ENCODE data around the gene DOCK1.

The DOCK1 gene

DNA sequence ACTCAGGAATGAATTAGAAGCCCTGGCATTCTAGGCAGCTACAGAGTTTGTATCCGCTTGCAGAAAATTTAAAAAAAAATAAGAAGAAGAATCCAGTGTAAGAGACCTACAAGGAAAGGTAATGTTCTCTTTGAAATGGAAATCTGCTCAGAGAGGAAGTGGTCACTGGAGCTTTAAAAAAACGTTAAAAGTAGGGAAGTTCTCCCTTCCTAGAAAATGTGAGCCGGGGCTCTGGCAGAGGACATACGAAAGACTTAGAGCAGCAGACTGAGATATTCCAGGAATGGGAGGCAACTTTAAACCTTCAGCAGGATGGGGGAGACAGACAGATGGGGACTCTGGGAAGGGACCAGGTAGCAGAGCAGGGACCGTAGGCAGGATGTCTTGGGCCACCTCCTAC lies 494.4 kb downstream of the DOCK1 start:
- DNase-seq (ENCODE audit: low read depth in 2 of 2) = no peak

DNA sequence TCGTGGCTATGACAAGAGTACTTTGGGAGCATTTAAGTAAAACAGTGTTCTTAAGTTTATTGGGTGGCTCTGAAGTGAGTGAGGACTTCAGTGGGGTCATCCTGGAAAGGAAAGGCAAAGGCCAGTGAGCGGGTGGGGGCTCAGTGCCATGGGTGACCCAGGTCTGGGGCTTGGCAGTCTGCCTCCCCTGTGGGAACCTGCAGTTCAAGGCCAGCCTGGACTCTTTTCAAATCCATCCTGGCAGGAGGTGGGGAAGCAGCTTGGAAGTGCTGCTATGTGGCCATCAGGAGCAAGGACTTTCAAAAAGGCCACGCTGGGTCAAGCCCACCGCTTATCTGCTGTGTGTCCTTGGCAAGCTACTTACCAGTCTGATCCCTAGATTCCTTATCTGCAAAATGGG lies 495.0 kb downstream of the DOCK1 start:
- DNase-seq (ENCODE audit: low read depth in 2 of 2) = no peak

DNA sequence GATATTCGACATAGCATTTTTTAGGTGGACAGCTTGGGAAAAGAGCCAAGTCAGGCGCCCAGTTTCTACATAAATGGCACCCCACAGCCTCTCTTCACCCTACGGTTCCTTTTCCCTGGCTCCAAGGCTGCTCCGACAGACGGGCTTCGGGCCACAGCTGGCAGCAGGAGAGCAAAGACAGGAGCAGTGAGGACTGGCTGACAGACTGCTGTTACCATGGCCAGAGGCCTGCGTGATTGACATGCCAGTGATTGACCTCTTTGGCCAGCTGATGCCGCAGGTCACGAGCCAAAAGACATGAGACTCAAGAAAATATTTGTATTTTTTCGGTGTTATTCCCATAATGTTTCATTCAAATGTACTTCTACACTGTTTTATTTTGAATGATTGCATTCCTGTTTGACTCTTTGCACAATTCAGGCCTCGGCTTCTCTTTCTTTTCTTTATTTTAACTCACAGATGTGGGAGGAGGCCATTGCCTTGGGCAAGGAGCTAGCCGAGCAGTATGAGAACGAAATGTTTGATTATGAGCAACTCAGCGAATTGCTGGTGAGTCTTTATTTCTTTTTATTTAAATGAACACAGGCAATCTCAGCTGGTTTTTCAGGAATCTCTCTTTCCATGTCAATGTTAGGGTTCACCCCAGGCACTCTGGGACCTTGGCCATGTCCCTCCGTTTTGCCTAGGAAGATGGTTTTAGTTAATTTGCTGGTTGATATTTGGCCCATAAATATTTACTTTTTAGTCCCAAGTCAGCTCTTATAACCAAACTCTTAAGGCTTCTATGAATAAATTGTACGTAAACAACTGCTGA lies 497.6 kb downstream of the DOCK1 start:
- DNase-seq (ENCODE audit: low read depth in 2 of 2) = no peak

DNA sequence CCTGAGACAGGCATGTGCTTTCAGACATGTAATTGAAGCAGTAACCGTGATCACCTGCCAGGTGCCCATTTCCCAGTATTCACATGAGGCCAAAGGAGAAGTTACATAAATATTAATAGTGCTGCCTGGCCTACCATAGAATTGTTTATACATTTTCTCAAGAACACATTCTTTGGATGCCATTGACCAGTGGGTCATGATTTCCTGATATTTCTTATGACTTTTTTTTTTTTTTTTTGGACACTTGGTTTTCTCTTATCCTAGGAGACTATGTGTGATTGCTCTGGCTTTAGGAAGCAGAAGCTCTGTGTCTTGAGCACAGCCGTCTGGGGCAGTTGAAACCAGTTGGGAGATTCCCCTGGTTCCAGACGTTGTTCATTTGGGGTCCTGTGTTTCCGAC lies 500.0 kb downstream of the DOCK1 start:
- DNase-seq (ENCODE audit: low read depth in 2 of 2) = no peak

DNA sequence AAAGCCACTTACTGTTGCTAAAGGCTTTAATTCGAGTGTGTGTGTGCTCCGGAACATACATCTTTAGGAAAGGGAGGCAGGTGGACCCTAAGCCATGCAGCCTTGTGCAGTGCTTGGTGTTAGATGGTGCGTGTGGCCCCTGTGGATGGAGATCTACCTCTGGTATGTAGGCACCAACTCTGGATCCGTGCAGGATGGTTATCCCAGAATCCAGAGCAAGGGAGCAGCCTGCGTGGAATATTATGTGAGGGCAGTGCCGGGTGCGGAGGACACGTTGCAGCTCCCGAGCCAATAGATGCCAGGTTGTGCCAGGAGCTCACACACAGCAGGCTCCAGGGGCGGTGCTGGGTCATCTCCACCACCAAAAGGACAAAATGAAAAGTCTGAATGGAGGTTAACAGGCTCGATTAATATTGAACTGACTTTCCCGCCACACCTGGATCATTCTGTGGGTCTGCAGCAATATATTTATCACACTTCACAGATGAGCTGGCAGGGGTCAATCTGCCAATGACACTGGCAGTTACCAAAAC lies 500.9 kb downstream of the DOCK1 start:
- DNase-seq (ENCODE audit: low read depth in 2 of 2) = no peak

DNA sequence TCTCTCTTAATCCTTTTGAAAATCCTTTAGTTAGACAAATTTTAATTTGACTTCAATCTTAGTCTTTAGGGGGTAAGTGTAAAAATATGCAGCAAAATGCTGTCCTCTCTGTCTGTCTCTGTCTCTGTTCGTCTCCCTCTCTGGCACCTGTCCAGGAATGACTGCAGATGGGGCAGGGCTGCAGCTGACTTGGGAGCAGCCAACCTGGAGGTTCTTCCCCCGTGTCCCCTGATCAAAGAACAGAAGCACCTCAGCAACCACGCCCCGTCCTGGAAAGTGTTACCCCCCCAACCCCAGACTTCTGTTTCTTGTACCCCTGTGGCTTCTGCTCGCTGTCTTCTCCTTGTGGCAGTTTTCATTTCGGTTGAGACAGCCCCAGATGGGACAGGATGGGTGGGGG lies 502.3 kb downstream of the DOCK1 start:
- DNase-seq (ENCODE audit: low read depth in 2 of 2) = no peak

DNA sequence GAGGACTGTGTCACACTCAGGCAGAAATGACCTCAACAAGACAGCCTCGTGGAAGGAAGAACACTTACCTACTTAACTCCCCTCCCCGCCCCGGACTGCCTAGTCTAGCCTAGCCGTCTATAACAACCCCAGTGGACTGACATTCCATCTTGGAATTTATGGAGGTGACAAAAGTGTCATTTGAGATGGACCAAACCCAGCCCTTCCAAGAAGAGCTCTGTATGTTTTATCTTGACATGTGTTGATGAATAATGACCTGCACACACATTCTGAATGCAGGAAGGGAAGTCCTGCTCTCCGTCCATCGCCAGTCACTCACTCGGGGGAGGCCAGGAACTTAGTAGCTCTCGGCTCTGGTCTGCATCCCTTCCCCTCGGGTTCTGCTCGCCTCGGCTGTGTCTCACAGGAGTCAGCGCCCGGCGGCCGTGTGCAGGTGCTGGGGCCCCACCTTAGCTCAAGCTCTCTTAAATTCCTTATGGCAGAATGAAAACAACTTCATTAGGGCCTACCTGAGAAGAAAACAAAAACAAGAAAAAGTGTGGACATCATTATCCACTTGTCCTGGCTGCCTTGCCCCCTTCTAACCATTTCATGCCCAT lies 503.0 kb downstream of the DOCK1 start:
- DNase-seq (ENCODE audit: low read depth in 2 of 2) = no peak

DNA sequence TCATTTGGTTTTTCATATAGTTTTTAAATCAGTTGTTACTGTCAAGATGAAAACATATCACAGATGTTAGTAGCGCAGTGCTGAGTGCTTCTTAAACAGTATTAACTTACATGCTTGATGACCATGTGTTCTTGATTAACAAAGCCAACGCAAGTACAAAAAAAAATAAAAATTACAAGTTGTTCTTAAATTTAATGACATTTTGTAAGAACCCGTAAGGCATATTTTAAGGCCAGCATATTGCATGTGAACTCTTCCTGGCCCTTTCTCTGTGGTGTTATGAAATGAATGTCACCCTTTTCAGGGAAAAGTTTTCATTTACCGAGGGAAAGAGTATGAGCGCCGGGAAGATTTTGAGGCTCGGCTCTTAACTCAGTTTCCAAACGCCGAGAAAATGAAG lies 503.5 kb downstream of the DOCK1 start:
- no peak for DNase-seq (ENCODE audit: low read depth in 2 of 2)

DNA sequence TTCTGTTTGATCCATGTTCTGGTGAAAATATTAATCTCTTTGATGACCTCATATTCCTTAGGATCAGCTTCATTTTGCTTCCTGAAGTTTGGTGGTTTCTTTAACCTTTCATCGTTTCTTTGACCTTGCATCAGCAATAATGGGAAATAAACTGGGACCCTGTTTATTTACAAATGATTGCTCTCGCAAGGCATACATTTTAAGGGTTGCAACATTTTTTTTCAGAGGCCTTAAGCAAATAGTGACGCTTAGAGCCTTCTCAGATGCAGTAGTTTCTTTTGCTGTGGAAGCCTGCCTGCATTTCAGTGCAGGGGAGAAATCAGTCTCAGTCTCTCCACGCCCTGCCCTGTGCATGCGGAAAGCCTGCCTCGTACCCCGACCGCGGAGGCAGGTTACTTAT lies 504.8 kb downstream of the DOCK1 start:
- DNase-seq (ENCODE audit: low read depth in 2 of 2) = no peak

DNA sequence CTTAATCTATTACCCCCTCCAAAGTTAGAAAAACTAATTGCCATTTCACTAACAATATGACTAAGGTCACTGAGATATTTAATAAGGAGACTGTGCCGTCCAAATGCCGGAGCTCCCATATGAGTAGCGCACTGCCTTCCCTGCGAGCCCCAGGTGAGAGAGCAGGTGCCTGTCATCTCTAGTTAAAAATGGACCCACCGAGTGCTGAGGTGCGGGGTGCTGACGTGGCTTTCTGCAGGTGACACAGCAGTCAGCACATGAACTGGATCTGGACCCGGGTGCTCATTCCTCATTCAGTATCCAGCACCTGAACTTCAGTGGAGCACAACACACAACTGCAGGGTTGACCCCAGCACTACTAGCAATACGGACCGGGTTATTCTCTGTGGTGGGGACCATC lies 505.8 kb downstream of the DOCK1 start:
- DNase-seq (ENCODE audit: low read depth in 2 of 2) = no peak

DNA sequence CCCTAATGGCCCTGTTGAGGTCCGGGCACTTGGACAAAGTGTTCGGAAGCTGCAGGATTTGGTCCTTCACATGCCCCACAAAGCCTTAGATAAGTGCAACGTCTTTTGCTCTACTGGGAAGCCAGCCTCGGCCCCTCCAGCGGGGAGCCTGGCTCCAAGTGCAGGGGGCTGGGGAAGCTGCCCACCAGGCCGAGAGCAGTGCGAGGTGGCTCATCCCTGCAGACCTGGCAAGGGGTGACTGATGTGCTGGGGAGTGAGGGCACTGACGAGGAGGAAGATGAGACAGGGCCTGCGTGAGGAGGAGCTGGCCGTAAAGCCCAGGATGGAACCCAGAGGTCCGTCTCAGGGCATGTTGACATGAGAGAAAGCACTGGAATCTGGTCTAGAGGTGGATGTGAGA lies 508.1 kb downstream of the DOCK1 start:
- DNase-seq (ENCODE audit: low read depth in 2 of 2) = no peak

DNA sequence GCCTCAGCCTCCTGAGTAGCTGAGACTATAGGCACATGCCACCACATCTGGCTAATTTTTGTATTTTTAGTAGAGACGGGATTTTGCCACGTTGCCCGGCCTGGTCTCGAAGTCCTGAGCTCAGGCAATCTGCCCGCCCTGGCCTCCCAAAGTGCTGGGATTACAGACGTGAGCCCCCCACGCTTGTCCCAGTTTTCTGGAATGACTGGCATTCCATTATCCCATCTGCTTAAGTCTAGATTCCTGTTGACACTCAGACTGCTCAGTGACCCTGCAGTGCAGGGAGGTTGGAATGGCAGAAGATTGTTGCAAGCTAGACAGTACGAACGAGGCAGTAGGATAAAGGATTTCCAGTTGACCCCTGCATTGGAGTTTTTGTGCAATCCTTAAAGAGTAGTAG lies 508.8 kb downstream of the DOCK1 start:
- no peak for DNase-seq (ENCODE audit: low read depth in 2 of 2)

DNA sequence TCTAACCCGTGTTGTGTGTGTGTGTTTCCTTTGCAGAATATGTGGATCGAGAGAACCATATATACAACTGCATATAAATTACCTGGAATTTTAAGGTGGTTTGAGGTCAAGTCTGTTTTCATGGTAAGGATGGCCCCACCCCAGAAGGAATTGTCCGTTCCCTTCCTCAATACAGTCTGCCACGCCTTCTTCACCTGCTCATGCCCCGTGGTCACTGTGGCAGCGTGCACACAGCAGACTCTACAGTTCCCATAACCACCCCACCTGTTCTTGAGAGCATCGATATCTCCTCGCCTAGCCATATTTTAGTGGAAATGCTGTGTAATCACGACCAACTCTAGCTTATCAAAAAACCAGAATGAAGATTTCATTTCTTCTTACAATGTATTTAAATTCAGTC lies 509.9 kb downstream of the DOCK1 start:
- DNase-seq (ENCODE audit: low read depth in 2 of 2) = no peak

DNA sequence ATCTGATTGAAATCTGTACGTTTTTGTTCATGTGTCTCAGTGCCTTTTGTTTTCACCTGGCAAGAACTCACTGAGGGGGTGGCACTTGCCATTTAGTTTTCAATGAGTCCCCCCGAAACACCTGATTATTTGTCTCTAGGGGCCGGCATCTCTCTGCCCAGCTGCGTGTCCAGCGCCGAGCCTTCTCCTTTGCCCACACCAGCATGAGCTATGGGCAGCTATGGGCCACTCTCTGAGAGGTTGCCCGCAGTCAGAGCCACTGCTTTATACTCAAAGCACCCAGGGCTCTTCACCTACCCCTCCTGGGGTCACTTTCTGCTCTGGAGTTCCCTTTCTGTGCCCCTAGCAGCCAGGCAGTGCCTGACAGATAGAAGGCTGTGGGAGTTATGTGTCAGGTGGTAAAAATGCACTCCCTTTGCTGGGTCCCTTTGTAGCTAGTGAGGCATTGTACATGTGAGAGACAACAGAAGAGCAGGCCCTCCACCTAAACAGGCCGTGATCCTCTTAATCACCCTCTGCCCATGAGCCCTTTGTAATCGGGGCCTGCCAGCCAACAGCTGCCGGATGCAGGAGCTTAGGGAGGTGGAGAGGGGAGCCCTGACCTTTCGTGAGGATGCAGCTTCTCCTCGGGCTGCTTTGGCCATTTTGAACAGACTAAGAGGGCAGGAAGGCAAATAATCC lies 510.8 kb downstream of the DOCK1 start:
- no peak for DNase-seq (ENCODE audit: low read depth in 2 of 2)

DNA sequence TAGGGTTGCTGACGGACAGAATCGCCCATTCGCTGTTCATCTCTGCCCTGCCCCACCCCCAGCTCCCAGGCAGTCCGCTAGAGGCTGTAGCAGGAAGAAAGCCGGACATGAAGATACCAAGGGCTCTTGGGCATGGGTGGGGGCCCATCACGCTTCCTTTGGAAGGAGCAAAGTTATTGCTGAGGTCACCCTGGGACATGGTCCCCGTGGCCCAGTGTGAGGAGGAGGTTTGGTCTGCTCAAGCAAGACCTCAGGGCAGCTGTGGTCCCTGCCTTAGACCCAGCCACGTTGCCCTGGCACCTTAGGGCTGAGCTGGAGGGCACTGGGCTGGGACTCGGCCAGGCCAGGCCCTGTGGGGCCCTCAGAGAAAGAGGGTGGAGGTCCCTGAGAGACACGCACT lies 511.8 kb downstream of the DOCK1 start:
- no peak for DNase-seq (ENCODE audit: low read depth in 2 of 2)

DNA sequence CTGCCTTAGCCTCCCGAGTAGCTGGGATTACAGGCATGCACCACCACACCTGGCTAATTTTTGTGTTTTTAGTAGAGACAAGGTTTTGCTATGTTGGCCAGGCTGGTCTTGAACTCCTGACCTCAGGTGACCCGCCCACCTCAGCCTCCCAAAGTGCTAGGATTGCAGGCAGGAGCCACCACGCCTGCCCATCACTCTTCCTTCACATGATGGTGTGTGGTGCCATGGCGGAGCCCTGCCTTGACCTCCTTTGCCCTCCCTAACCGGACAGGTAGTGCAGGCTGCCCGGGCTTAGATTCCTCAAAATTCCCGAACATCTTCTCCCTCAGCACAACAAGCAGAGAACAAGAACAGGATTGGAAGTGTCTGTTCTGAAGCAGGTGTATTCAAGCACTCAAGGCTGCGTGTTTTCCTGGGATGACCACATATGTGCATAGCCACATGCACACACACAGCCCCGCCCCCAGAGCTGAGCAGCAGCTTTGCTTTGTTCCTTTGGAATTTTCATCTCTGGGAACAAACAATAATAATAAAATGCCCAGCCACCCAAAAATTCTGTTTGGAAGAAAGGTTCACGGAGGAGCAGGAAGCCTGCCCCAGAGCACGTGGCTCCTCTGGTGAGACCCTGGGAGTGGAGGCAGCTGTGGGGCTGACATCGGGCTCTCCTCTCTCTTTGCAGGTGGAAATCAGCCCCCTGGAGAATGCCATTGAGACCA lies 512.6 kb downstream of the DOCK1 start:
- no peak for DNase-seq (ENCODE audit: low read depth in 2 of 2)

DNA sequence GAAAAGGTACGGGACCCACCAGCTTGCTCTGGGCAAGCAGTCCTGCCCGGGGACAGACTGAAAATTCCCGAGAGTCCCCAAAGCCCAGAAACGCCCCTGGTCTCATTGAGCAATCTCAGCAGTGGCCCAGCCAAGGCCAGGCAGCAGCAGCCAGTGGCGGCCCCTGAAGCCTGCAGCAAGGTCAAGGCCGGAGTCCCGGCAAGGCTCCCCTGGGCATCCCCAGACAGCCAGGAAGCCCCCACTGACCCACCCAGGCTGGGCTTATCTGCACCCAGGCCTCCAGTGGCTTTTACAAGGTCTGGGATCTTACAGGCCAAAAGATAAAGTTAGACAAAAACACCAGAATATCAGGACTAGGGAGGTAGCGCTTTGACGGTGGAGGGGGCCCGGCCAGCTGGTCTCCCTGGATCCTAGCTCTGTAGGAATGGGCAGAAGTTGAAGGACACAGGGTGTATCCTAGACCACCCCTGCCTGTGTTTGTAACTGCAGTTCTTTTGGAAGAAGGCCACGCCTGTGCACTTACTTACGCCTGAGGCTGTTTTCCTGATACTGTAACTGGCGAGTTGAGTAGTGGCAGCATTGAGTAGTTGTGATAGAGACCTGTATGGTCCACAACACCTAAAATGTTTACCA lies 513.4 kb downstream of the DOCK1 start:
- no peak for DNase-seq (ENCODE audit: low read depth in 2 of 2)

DNA sequence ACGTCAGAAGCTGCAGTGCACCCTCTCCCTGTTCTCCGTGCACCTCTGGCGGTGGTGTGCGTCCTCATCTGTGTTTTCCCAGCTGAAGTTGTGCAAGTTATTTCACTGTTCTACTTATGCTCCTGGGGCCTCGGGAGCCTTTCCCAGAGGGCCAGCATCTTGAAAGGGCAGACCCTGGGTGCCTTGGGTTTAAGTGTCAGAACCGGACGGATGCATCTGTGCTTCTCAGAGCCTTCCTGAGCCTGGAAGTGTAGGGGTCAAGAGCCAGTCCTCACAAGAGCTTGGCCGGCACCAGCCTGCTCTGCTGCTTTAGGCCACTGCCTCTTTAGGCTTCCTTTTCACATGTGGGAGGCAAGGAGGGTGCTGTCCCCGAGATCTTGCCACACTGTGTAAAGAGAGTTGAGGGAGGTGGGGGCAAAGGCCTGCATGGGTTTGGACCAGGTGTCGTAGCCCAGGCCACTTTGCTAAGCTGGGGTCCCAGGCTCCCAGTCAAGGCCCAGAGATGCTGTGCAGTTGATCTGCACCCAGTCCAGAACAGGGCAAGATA lies 515.0 kb downstream of the DOCK1 start:
- DNase-seq (ENCODE audit: low read depth in 2 of 2) = no peak

DNA sequence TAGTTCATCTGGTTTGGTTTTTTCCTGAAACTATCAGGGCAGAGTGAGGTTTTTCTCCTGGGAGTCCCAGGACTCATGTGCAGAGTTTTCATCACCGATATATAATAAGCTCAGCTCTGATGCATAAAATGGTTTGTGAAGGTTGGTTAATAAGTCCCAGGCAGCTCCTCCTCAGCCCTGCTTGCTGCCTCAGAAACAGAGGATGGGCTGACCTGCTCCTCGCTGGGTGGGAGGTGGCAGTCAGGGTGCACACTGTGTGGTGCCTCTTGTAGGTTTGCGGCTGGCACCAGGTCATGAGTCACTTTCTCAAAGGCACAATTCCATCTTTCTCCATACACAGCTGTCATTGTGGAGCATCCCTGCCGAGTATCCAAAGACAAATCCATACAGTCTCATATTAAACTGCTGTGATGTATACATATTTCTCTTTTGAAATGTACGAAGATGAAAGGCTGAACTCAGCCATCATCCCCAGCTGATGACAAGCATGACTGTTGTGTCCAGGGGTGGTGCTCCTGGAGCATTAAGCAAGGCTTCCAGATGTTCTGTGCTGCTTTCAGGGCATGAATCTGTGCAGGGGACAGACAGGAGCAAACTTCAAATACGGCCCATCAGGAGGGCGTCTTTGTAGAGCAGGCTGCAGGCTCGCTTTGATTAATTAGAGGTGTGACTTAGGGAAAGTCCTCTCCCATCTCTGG lies 518.1 kb downstream of the DOCK1 start:
- DNase-seq (ENCODE audit: low read depth in 2 of 2) = no peak

DNA sequence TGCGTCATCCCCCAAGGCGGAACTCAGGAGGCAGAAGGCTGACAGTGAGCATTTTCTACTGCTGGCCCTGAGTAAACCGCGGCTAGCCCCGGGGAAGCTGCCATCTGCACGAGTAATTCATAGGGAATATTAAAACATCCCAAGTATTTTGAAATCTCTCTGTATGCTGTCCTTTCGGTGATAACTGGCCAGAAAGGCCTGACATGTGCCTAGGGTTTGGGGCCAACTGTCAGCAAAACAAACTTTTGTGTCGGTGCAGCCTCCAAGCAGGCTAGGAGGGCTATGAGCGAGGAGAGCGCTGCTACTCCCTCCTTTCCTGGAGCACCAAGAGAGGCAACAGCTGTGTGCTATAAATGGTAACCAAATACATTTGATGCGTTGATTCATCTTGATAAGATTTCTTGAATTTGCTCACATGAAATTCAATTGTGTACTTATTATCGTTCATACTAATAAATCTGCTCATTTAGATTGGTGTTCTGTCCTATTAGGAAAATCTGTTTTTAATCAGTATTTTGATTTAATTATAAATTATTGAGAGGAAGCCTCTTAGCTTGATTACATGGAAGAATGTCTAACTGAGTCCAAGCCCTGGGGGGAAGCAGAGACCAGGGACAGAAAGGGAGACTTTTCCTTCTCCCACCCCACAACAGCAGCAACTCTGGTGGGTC lies 519.5 kb downstream of the DOCK1 start:
- no peak for DNase-seq (ENCODE audit: low read depth in 2 of 2)
